HG03135 (cell line): ENCODE data around the gene PITX1.

Source experiments
- ATAC-seq: cut with Tn5 transposase; IDR thresholded peaks from one replicate; pipeline ENCODE4 v1.9.1; 2021; ENCODE audit warnings: mild to moderate bottlenecking, moderate library complexity; ENCODE audit not compliant: unreplicated experiment

Gene PITX1

GRCh38 chr5:135030123-135030955 lies 3.7 kb downstream of the PITX1 start:
- no peak for ATAC-seq

- no peak for ATAC-seq
These were observed 4.4 kb downstream of the PITX1 start for GRCh38 chr5:135029477-135030122.

GRCh38 chr5:135028791-135029476 lies 5.1 kb downstream of the PITX1 start:
- ATAC-seq = no peak

GRCh38 chr5:135027697-135028615 lies 6.1 kb downstream of the PITX1 start:
- no peak for ATAC-seq

GRCh38 chr5:135027266-135027696 lies 6.7 kb downstream of the PITX1 start:
- no peak for ATAC-seq

GRCh38 chr5:135026645-135027265 lies 7.3 kb downstream of the PITX1 start:
- ATAC-seq = no peak

GRCh38 chr5:135025730-135026644 lies 8.0 kb downstream of the PITX1 start:
- ATAC-seq = no peak

GRCh38 chr5:135024956-135025729 lies 8.9 kb downstream of the PITX1 start:
- ATAC-seq = no peak

GRCh38 chr5:135020111-135020895 lies 13.7 kb downstream of the PITX1 start:
- ATAC-seq = no peak

GRCh38 chr5:135019314-135019713 lies 14.7 kb downstream of the PITX1 start:
- no peak for ATAC-seq

- no peak for ATAC-seq
These were observed 15.6 kb downstream of the PITX1 start for GRCh38 chr5:135018457-135018856.

GRCh38 chr5:135016861-135017290 lies 17.2 kb downstream of the PITX1 start:
- no peak for ATAC-seq

- ATAC-seq = no peak
These were observed 18.1 kb downstream of the PITX1 start for GRCh38 chr5:135015942-135016341.

- ATAC-seq = no peak
These were observed 20.0 kb downstream of the PITX1 start for GRCh38 chr5:135013947-135014570.

- no peak for ATAC-seq
These were observed 20.6 kb downstream of the PITX1 start for GRCh38 chr5:135013445-135013844.

- ATAC-seq = no peak
These were observed 21.1 kb downstream of the PITX1 start for GRCh38 chr5:135012951-135013391.

- ATAC-seq = no peak
These were observed 21.9 kb downstream of the PITX1 start for GRCh38 chr5:135012033-135012588.
